Measurements from ENCODE around the gene MBD5. TPM values are rescaled to one million over a fixed set of nuclear protein-coding genes. Genes with fewer than 3 reads are reported as not detected.

Gene MBD5
- total RNA-seq, 1 experiment from 2014 or later = 12.6 TPM

DNA sequence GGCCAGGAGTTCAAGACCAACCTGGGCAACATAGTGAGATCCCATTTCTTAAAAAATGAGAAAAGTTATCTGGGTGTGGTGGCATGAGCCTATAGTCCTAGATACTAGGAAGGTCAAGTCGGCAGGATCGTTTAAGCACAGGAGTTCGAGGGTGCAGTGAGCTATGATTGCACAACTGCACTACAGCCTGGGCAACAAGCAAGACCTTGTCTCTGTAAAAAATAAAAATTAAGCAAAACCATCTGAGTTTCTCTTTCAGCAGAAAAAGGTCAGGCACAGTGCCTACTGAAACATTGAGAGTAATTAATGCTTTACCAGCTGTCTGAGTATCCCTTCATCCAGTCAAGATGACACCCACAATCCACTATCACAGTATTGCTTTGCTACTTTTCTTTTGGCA, 258.3 kb downstream of the MBD5 start:
- no peaks in the 10 kb centered on the region for H3K36me3 ChIP-seq
- H3K4me3 ChIP-seq = no peak overlapping the region
- no peaks in the 10 kb centered on the region for H3K9me3 ChIP-seq (replicated peaks)
- no peak for DNase-seq (ENCODE audit: low read depth in 1 of 2, low spot score in 2 of 2)
- H3K4me1 ChIP-seq (replicated peaks) = no peaks in the 10 kb centered on the region
- H3K27me3 ChIP-seq (replicated peaks) = no peaks in the 10 kb centered on the region
- H3K27ac ChIP-seq = no peak overlapping the region

DNA sequence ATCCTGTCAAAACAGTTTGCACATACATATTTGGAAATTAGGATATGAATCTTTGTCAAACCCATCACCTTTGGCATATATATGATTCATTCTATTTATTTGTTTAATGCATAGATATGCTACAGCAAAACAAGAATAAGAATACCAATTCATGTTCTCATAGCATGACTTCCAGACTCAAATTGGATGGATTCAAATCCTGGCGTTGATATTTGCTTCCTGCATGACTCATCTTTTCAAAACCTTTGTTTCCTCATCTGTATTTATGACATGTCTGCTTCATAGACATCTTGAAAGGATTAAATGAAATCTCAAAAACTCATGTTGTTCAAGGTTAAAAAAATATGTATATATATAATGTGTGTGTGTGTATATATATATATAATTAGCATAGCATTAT, 261.3 kb downstream of the MBD5 start:
- H3K27ac ChIP-seq = no peak overlapping the region
- no peaks in the 10 kb centered on the region for H3K27me3 ChIP-seq (replicated peaks)
- no peak for DNase-seq (ENCODE audit: low read depth in 1 of 2, low spot score in 2 of 2)
- no peaks in the 10 kb centered on the region for H3K9me3 ChIP-seq (replicated peaks)
- H3K4me1 ChIP-seq (replicated peaks) = no peaks in the 10 kb centered on the region
- H3K36me3 ChIP-seq = no peaks in the 10 kb centered on the region
- no peak overlapping the region for H3K4me3 ChIP-seq

DNA sequence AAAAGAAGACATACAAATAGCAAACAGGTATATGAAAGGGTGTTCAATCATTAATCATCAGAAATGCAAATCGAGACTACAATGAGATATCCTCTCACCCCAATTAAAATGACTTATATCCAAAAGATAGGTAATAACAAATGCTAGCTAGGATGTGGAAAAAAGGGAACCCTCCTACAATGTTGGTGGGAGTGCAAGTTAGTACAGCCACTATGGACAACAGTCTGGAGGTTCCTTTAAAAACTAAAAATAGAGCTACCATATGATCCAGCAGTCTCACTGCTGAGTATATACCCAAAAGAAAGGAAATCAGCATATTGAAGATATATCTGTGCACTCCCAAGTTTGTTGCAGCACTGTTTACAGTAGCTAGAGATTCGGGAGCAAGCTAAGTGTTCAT, 271.5 kb downstream of the MBD5 start:
- H3K27ac ChIP-seq = no peak overlapping the region
- no peak overlapping the region for H3K4me3 ChIP-seq
- no peaks in the 10 kb centered on the region for H3K27me3 ChIP-seq (replicated peaks)
- DNase-seq (ENCODE audit: low read depth in 1 of 2, low spot score in 2 of 2) = no peak
- H3K36me3 ChIP-seq = no peaks in the 10 kb centered on the region
- no peaks in the 10 kb centered on the region for H3K4me1 ChIP-seq (replicated peaks)
- no peaks in the 10 kb centered on the region for H3K9me3 ChIP-seq (replicated peaks)

DNA sequence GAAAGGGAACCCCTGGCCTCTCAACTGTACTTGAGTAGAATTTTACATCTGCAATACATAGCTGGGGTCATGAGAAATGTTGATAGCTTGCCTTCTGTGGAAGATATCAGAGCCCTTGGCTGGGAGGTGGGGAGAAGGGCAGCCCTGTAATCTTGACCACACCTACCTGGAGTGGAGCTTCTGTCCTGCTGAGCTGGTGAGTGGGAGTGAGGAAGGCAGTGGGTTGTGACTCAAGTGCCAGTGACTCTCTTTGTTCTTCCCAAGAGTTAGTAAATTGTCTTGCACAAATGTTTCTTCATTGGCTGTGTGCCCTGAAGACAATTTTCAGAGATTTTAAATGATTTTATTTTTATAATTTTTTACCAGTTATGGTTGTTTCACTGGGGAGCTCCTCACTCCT, 277.3 kb downstream of the MBD5 start:
- Histone ChIP-seq H3K4me1 (replicated peaks) (no peaks in the 10 kb centered on the region), H3K4me3 (no peak overlapping the region), H3K27ac (no peak overlapping the region), H3K9me3 (replicated peaks) (no peaks in the 10 kb centered on the region), H3K27me3 (replicated peaks) (no peaks in the 10 kb centered on the region), H3K36me3 (no peaks in the 10 kb centered on the region)
- DNase-seq (ENCODE audit: low read depth in 1 of 2, low spot score in 2 of 2) = no peak

DNA sequence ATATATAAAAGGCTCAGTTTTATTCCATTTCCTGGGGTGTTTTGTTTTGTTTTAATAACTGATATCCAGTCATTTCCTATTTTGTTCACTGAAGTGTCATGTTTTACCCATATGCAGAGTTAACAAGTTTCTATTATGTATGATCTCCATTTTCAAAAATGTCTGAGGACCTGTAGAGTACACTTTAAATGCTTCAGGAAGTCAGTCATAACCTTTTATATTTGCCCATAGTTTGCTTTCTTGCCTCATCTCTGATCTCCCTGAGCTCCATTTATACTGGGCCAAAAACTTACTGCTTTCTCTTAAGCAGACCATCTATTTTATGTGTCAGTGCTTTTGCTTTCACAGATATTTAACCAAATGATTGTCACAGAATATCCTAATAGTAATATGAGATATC, 278.7 kb downstream of the MBD5 start:
- H3K27me3 ChIP-seq (replicated peaks) = no peaks in the 10 kb centered on the region
- H3K9me3 ChIP-seq (replicated peaks) = no peaks in the 10 kb centered on the region
- H3K4me1 ChIP-seq (replicated peaks) = no peaks in the 10 kb centered on the region
- no peak overlapping the region for H3K27ac ChIP-seq
- H3K36me3 ChIP-seq = no peaks in the 10 kb centered on the region
- H3K4me3 ChIP-seq = no peak overlapping the region
- no peak for DNase-seq (ENCODE audit: low read depth in 1 of 2, low spot score in 2 of 2)

DNA sequence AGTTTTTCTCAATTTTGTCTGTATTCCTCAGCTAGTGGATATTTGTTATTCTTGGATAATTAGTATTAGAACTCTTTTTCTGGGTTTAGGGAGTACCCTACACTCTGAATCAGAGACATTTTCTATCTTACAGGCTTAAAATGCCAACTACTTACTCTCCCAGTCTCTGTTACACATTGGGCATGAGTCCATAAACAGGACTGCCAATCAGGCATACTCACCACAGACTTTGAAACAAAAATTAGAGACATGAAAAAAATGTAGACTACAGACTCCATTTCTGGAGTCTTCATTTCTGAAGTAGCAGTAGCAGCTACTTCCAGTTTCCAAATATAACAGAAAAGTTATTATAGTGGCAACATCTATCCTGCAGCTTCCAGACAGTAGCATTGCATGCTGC, 279.7 kb downstream of the MBD5 start:
- H3K27ac ChIP-seq = no peak overlapping the region
- no peaks in the 10 kb centered on the region for H3K4me1 ChIP-seq (replicated peaks)
- no peaks in the 10 kb centered on the region for H3K27me3 ChIP-seq (replicated peaks)
- no peak for DNase-seq (ENCODE audit: low read depth in 1 of 2, low spot score in 2 of 2)
- no peak overlapping the region for H3K4me3 ChIP-seq
- H3K36me3 ChIP-seq = no peaks in the 10 kb centered on the region
- H3K9me3 ChIP-seq (replicated peaks) = no peaks in the 10 kb centered on the region

DNA sequence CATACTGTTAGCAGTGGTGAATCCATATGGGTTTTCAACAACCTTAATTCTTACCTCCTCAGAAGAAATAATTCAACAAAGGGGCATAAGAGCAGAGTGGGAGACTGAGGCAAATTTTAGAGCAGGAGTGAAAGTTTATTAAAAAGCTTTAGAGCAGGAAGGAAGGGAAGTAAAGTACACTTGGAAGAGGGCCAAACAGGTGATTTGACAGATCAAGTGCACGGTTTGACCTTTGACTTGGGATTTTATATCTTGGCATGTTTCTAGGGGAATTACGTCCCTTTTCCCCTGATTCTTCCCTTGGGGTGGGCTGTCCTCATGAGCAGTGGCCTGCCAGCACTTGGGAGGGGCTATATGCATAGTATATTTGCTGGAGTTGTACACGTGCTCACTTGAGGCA, 280.5 kb downstream of the MBD5 start:
- Histone ChIP-seq H3K4me3 (no peak overlapping the region), H3K9me3 (replicated peaks) (no peaks in the 10 kb centered on the region), H3K27ac (no peak overlapping the region), H3K27me3 (replicated peaks) (no peaks in the 10 kb centered on the region), H3K36me3 (no peaks in the 10 kb centered on the region), H3K4me1 (replicated peaks) (no peaks in the 10 kb centered on the region)
- DNase-seq (ENCODE audit: low read depth in 1 of 2, low spot score in 2 of 2) = no peak

DNA sequence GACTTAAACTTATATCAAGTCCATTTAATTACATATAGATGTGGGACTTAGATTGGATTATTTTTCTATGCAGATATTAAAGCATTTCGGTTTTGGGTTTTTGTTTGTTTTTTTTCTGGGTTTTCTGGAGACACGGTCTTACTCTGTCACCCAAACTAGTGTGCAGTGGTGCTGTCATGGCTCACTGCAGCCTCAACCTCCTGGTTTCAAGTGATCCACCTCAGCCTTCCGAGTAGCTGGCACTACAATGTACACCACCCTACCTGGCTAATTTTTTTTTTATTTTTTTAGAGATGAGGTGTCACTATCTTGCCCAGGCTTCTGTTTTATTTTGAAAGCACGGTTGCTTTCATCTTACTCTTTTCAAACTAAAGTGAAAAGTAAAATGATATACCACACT, 281.6 kb downstream of the MBD5 start:
- H3K27me3 ChIP-seq (replicated peaks) = no peaks in the 10 kb centered on the region
- no peaks in the 10 kb centered on the region for H3K9me3 ChIP-seq (replicated peaks)

DNA sequence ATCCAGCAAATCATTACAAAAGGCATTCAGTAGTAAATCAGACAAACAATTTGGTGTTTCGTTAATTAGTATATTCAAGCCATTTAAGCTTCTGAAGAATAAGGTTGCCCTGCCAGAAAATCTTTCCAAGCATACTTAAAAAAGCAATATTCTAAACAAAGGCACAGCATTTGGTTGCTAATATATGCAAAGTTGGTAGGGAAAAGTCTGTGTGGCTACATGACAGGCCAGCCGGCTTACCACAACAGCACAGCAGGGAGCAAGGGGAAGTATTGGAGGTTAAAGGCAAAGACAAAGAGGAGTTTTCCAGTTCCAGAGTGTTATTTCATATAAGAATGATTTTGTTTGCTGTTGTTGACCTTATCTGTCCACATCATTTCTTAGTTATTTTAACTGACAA, 282.3 kb downstream of the MBD5 start:
- no peak overlapping the region for H3K4me3 ChIP-seq
- no peaks in the 10 kb centered on the region for H3K27me3 ChIP-seq (replicated peaks)
- no peaks in the 10 kb centered on the region for H3K9me3 ChIP-seq (replicated peaks)
- no peak for DNase-seq (ENCODE audit: low read depth in 1 of 2, low spot score in 2 of 2)
- no peaks in the 10 kb centered on the region for H3K4me1 ChIP-seq (replicated peaks)
- H3K27ac ChIP-seq = no peak overlapping the region
- H3K36me3 ChIP-seq = no peaks in the 10 kb centered on the region

More for the DNA sequence above, 281.6 kb downstream of the MBD5 start:
- Histone ChIP-seq H3K4me3 (no peak overlapping the region), H3K27ac (no peak overlapping the region), H3K4me1 (replicated peaks) (no peaks in the 10 kb centered on the region), H3K36me3 (no peaks in the 10 kb centered on the region)
- DNase-seq (ENCODE audit: low read depth in 1 of 2, low spot score in 2 of 2) = no peak

DNA sequence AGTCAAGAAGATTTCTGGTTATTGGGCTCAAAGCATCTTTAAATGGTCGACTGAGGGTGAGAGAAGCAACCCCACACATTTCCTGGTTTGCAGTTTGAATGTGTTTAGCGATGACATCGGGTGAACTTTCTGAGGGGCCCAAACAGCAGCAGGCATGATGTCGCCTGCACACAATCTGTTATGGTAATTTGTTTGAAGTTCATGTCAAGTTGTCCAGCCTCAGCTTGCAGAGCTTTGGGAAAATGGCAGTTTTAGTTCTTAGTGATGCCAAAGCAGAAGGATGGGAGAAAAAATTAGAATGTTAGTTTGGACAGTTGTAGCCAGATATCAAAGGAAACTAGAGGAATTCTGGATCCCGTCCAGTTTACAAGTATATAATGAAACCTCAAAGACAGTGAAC, 284.6 kb downstream of the MBD5 start:
- H3K9me3 ChIP-seq (replicated peaks) = no peaks in the 10 kb centered on the region
- H3K4me3 ChIP-seq = no peak overlapping the region
- H3K4me1 ChIP-seq (replicated peaks) = no peaks in the 10 kb centered on the region
- H3K36me3 ChIP-seq = no peaks in the 10 kb centered on the region
- no peak for DNase-seq (ENCODE audit: low read depth in 1 of 2, low spot score in 2 of 2)
- H3K27ac ChIP-seq = no peak overlapping the region
- no peaks in the 10 kb centered on the region for H3K27me3 ChIP-seq (replicated peaks)

DNA sequence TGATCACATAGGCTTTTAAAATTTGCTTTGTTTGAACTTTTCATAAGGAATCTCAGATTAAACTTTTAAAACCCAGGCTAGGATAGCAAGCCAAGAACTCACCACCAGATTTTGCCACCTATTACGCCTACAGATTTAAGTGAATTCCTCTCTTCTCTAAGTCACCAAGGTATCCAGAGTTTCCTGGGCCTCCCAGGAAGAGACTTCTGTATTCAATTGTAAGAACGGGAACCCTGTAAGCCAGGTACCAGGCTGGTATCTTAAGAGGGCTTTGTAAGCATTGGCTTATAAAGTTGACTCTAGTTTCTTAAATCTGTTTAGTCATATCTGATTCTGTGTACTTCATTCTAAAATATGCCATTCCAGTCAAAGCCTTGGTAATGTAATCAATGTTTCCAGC, 285.1 kb downstream of the MBD5 start:
- H3K27ac ChIP-seq = no peak overlapping the region
- DNase-seq (ENCODE audit: low read depth in 1 of 2, low spot score in 2 of 2) = no peak
- no peaks in the 10 kb centered on the region for H3K36me3 ChIP-seq
- no peaks in the 10 kb centered on the region for H3K4me1 ChIP-seq (replicated peaks)
- no peak overlapping the region for H3K4me3 ChIP-seq
- no peaks in the 10 kb centered on the region for H3K27me3 ChIP-seq (replicated peaks)
- H3K9me3 ChIP-seq (replicated peaks) = no peaks in the 10 kb centered on the region

DNA sequence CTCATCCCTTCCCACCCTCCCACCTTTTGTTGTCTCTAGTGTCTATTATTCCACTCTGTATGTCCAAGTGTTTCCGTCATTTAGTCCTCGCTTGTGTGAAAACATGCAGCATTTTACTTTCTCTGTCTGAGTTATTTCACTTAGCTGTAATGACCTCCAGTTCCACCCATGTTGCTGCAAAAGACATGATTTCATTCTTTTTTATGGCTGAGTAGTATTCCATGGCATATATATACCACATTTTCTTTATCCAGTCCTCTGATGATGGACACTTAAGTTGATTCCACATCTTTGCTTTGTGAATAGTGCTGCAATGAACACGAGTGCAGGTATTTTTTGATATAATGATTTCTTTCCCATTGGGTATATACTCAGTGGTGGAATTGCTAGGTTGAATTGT, 296.7 kb downstream of the MBD5 start:
- no peak overlapping the region for H3K27ac ChIP-seq
- no peaks in the 10 kb centered on the region for H3K9me3 ChIP-seq (replicated peaks)
- no peaks in the 10 kb centered on the region for H3K4me1 ChIP-seq (replicated peaks)
- H3K36me3 ChIP-seq = no peaks in the 10 kb centered on the region
- H3K27me3 ChIP-seq (replicated peaks) = no peaks in the 10 kb centered on the region
- no peak overlapping the region for H3K4me3 ChIP-seq
- no peak for DNase-seq (ENCODE audit: low read depth in 1 of 2, low spot score in 2 of 2)

DNA sequence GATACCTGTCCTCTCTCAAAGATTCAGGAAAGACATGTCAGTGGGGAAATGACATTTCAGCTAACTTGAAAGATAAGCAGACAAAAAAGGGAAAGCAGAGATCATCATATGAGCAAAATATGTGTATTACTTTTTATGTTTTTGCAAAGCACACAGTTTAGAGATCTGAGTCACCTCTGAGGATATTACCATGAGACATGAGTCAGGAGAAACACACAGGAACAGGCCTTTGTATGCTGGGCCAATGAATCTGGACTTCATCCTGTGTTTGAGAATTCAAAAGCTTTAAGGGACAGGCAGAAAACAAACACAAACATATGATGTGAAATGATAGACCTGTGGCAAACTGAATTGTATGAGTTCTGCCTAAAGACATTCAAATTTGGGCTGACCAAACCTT, 317.6 kb downstream of the MBD5 start:
- DNase-seq (ENCODE audit: low read depth in 1 of 2, low spot score in 2 of 2) = peak in 1 of 2 experiments; percentile 9
- H3K27me3 ChIP-seq (replicated peaks) = no peaks in the 10 kb centered on the region
- H3K4me3 ChIP-seq = no peak overlapping the region
- H3K36me3 ChIP-seq = no peaks in the 10 kb centered on the region; the same call in 1 of the 2 replicates
- no peaks in the 10 kb centered on the region for H3K9me3 ChIP-seq (replicated peaks)
- H3K4me1 ChIP-seq (replicated peaks) = peaks cover 7% of the 10 kb centered on the region
- H3K27ac ChIP-seq = no peak overlapping the region

DNA sequence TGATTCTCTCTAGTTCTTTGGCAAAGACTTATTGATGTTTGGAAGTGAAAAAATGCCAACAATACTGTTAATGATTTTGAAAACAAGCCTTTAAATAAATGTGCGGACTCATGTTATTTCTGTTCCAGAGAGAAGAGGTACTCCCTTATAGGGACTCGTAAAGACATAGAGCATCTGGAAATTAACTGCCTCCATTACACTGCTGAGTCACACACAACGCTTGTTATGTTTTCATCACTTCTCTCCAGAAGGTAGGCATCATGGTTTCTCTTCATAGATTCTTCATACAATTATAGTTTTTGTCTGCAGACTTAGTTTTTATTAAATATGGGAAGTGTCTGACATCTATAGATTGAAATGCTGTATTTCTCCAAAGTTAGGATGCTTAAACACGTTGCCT, 321.2 kb downstream of the MBD5 start:
- no peak overlapping the region for H3K4me3 ChIP-seq
- no peak for DNase-seq (ENCODE audit: low read depth in 1 of 2, low spot score in 2 of 2)
- H3K9me3 ChIP-seq (replicated peaks) = no peaks in the 10 kb centered on the region
- H3K27me3 ChIP-seq (replicated peaks) = no peaks in the 10 kb centered on the region
- no peaks in the 10 kb centered on the region for H3K36me3 ChIP-seq
- H3K27ac ChIP-seq = no peak overlapping the region
- H3K4me1 ChIP-seq (replicated peaks) = peaks cover 7% of the 10 kb centered on the region

DNA sequence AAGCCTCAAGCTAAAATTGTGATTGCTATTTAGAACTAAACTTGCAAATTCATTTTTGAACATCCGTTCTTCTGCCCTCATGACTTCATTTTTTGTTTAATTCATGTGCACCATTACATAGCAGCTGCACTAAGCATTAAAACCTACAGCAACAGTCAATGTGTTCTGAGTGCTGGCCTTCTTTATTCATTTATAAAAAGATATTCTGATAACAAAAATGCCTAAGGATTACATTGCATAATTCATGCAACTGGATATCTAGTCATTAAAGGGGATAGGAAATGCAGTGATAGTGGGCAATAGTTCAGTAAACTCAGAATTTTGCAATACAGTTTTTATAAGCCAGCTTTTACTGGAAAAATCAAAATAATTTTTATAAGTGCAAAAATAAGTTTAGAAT, 329.3 kb downstream of the MBD5 start:
- no peaks in the 10 kb centered on the region for H3K9me3 ChIP-seq (replicated peaks)
- H3K36me3 ChIP-seq = no peaks in the 10 kb centered on the region
- no peaks in the 10 kb centered on the region for H3K4me1 ChIP-seq (replicated peaks)
- no peak overlapping the region for H3K4me3 ChIP-seq
- DNase-seq (ENCODE audit: low read depth in 1 of 2, low spot score in 2 of 2) = no peak
- H3K27me3 ChIP-seq (replicated peaks) = no peaks in the 10 kb centered on the region
- no peak overlapping the region for H3K27ac ChIP-seq
